Measurements from ENCODE around the gene EPHA5. TPM values are rescaled to one million over a fixed set of nuclear protein-coding genes. Genes with fewer than 3 reads are reported as not detected.

Gene EPHA5
- total and polyA plus RNA-seq, 7 donors = 0.15 to 0.71 (median 0.28) TPM; not detected in 2

DNA sequence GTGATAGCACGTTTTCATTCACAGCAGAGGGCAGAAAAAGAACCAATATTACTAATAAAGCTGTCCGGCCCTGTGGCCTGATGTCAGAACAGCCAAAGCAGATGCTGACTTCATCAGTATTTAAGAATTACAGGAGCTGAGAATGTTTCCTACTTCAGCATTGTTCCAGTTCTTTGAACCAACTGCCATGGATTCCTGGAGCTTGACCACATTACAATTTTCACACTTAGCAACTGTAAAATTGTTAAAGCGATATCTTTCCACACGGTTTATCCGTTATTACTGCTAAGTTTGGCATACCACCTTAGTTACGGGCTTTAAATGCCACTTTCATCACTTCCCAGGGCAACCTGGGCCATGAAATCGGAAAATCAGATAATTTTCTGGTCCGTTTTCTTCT, 118.2 kb downstream of the EPHA5 start:
- no peaks in the 10 kb centered on the region for H3K4me1 ChIP-seq
- DNase-seq = no peak
- H3K9me3 ChIP-seq = no peaks in the 10 kb centered on the region
- TF ChIP-seq, protein P1, sequence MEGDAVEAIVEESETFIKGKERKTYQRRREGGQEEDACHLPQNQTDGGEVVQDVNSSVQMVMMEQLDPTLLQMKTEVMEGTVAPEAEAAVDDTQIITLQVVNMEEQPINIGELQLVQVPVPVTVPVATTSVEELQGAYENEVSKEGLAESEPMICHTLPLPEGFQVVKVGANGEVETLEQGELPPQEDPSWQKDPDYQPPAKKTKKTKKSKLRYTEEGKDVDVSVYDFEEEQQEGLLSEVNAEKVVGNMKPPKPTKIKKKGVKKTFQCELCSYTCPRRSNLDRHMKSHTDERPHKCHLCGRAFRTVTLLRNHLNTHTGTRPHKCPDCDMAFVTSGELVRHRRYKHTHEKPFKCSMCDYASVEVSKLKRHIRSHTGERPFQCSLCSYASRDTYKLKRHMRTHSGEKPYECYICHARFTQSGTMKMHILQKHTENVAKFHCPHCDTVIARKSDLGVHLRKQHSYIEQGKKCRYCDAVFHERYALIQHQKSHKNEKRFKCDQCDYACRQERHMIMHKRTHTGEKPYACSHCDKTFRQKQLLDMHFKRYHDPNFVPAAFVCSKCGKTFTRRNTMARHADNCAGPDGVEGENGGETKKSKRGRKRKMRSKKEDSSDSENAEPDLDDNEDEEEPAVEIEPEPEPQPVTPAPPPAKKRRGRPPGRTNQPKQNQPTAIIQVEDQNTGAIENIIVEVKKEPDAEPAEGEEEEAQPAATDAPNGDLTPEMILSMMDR (IDR thresholded peaks at IDR 0.05) = no peak
- TF ChIP-seq POLR2AphosphoS5 (IDR thresholded peaks at IDR 0.05) = no peak
- H3K36me3 ChIP-seq = no peaks in the 10 kb centered on the region
- H3K27me3 ChIP-seq = no peaks in the 10 kb centered on the region
- intact Hi-C loops (cut with DNase I) = no loop called here
- 76 to 84% methylated on average over 8 of the region's 8 CpGs for WGBS, 2 donors
- no peak overlapping the region for H3K4me3 ChIP-seq
- no peak overlapping the region for H3K27ac ChIP-seq

DNA sequence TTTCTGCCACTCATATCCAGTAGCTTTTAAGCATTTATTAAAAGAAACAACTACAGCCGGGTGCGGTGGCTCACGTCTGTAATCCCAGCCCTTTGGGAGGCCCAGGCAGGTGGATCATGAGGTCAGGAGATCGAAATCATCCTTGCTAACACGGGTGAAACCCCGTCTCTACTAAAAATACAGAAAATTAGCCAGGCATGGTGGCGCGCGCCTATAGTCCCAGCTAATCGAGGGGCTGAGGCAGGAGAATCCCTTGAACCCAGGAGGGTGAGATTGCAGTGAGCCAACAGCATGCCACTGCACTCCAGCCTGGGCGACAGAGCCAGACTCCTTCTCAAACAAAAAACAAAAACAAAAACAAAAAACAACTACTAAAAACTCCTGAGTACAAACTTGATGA, 119.8 kb downstream of the EPHA5 start:
- no peaks in the 10 kb centered on the region for H3K9me3 ChIP-seq
- 86 to 88% methylated on average over 11 of the region's 11 CpGs for WGBS, 2 donors
- no peak for DNase-seq
- TF ChIP-seq POLR2A (IDR thresholded peaks at IDR 0.05) = no peak
- no peak for TF ChIP-seq EP300 (IDR thresholded peaks at IDR 0.05)
- TF ChIP-seq, protein P1 (IDR thresholded peaks at IDR 0.05) = no peak
- no peak for TF ChIP-seq POLR2AphosphoS5 (IDR thresholded peaks at IDR 0.05)
- intact Hi-C loops (cut with DNase I) = no loop called here
- no peaks in the 10 kb centered on the region for H3K4me1 ChIP-seq
- no peaks in the 10 kb centered on the region for H3K36me3 ChIP-seq
- no peak overlapping the region for H3K4me3 ChIP-seq
- H3K27me3 ChIP-seq = no peaks in the 10 kb centered on the region
- no peak overlapping the region for H3K27ac ChIP-seq

DNA sequence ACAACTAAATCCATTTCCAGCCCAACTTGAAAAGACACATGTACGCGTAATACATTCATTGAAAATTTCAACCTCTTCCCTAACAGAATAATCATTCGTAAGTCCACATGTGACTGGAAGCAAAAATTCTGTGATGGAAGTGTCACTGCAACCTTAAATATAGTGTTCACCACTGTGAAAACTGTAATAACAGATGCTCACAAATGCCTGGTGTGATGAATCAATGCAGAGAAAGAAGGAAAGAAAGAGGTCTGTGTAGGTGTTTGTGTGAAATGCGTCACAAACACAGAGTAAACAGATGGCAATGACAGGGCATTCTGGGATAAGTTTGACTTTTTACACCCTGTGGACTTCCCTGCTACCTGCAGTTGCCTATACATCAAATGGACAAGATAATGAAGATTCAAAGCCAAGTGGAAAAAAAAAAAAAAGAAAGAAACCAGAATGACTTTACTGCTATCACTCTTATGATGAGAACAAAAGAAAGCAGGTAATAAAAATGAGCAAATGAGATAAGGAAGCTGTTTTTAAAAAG, 123.3 kb downstream of the EPHA5 start:
- Histone ChIP-seq H3K4me1 (no peaks in the 10 kb centered on the region), H3K27ac (no peak overlapping the region), H3K9me3 (no peaks in the 10 kb centered on the region), H3K27me3 (no peaks in the 10 kb centered on the region), H3K36me3 (no peaks in the 10 kb centered on the region), H3K4me3 (no peak overlapping the region)
- 74 to 85% methylated on average over 4 of the region's 4 CpGs for WGBS, 2 donors
- TF ChIP-seq, protein P1 (IDR thresholded peaks at IDR 0.05) = no peak
- TF ChIP-seq POLR2AphosphoS5 (IDR thresholded peaks at IDR 0.05) (no peak), POLR2A (IDR thresholded peaks at IDR 0.05) (no peak), EP300 (IDR thresholded peaks at IDR 0.05) (no peak)
- DNase-seq = no peak
- intact Hi-C loops (cut with DNase I) = no loop called here

DNA sequence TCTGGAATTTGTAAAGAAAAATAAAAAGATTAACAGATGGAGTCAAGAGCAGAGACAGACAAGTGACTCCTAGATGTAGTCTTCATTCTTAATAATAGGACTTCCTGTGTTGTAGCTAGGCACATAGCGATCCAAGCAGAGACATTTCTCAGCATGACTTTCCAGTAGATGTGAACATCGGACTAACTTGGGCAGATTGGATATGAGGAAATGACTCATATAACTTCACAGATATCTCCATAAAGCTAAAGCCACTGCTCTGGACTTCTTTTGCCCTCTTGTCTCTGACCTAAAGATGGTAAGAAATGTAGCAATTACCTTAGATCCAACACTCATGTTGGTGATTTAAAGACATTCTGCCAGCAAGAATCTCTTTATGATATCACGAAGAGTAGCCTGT, 131.7 kb downstream of the EPHA5 start:
- Histone ChIP-seq H3K27ac (no peak overlapping the region), H3K4me1 (no peaks in the 10 kb centered on the region), H3K36me3 (no peaks in the 10 kb centered on the region), H3K4me3 (no peak overlapping the region), H3K9me3 (no peaks in the 10 kb centered on the region), H3K27me3 (no peaks in the 10 kb centered on the region)
- intact Hi-C loops (cut with DNase I) = no loop called here
- DNase-seq = no peak
- WGBS, 2 donors = 87 to 89% methylated on average over 3 of the region's 3 CpGs
- TF ChIP-seq POLR2AphosphoS5 (IDR thresholded peaks at IDR 0.05) (no peak), EP300 (IDR thresholded peaks at IDR 0.05) (no peak), POLR2A (IDR thresholded peaks at IDR 0.05) (no peak)
- TF ChIP-seq, protein P1 (IDR thresholded peaks at IDR 0.05) = no peak

DNA sequence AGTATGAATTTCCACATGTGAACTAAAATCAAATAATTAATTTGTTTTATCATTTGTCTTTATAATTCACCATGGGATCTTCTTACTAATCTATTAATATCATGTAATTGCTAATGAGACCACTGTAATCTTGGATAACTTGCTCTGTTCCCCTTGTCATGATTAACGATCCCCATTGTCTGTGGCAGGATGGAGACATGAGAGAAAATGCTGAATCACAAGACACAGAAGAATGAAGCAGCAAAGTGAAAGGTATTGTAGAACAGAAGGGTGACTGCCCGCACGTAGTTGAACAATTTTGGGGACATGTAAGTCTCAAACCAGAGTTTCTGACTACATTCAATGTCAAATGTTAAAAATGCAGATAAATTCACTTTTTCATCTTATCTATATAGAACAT, 135.2 kb downstream of the EPHA5 start:
- TF ChIP-seq, protein P1 (IDR thresholded peaks at IDR 0.05) = no peak
- no peak for TF ChIP-seq POLR2AphosphoS5 (IDR thresholded peaks at IDR 0.05)
- no peak for TF ChIP-seq EP300 (IDR thresholded peaks at IDR 0.05)
- TF ChIP-seq POLR2A (IDR thresholded peaks at IDR 0.05) = no peak
- Histone ChIP-seq H3K4me3 (no peak overlapping the region), H3K27ac (no peak overlapping the region), H3K4me1 (no peaks in the 10 kb centered on the region), H3K9me3 (no peaks in the 10 kb centered on the region), H3K36me3 (no peaks in the 10 kb centered on the region), H3K27me3 (no peaks in the 10 kb centered on the region)
- WGBS, 2 donors = 37 to 41% methylated on average over 3 of the region's 3 CpGs
- intact Hi-C loops (cut with DNase I) = no loop called here
- DNase-seq = no peak

Measured in sigmoid colon (tissue), 7 donors.